ENCODE data around the gene KDELR3.

- TF ChIP-seq, protein P1, sequence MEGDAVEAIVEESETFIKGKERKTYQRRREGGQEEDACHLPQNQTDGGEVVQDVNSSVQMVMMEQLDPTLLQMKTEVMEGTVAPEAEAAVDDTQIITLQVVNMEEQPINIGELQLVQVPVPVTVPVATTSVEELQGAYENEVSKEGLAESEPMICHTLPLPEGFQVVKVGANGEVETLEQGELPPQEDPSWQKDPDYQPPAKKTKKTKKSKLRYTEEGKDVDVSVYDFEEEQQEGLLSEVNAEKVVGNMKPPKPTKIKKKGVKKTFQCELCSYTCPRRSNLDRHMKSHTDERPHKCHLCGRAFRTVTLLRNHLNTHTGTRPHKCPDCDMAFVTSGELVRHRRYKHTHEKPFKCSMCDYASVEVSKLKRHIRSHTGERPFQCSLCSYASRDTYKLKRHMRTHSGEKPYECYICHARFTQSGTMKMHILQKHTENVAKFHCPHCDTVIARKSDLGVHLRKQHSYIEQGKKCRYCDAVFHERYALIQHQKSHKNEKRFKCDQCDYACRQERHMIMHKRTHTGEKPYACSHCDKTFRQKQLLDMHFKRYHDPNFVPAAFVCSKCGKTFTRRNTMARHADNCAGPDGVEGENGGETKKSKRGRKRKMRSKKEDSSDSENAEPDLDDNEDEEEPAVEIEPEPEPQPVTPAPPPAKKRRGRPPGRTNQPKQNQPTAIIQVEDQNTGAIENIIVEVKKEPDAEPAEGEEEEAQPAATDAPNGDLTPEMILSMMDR (IDR thresholded peaks at IDR 0.05), result no peak
- TF ChIP-seq POLR2AphosphoS5 (IDR thresholded peaks at IDR 0.05), result no peak
Observed at GRCh38 chr22:38419858-38420160, 48.1 kb upstream of the KDELR3 start.

Measured in esophagus muscularis mucosa (tissue), 3 donors.